GM18508 (cell line): Measurements from ENCODE around the gene TADA1.

Experiments
- ATAC-seq: cut with Tn5 transposase; IDR thresholded peaks from one replicate; pipeline ENCODE4 v1.9.1; 2021; ENCODE audit warnings: moderate number of reproducible peaks; ENCODE audit not compliant: insufficient read depth, unreplicated experiment

Gene TADA1, protein sequence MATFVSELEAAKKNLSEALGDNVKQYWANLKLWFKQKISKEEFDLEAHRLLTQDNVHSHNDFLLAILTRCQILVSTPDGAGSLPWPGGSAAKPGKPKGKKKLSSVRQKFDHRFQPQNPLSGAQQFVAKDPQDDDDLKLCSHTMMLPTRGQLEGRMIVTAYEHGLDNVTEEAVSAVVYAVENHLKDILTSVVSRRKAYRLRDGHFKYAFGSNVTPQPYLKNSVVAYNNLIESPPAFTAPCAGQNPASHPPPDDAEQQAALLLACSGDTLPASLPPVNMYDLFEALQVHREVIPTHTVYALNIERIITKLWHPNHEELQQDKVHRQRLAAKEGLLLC

DNA sequence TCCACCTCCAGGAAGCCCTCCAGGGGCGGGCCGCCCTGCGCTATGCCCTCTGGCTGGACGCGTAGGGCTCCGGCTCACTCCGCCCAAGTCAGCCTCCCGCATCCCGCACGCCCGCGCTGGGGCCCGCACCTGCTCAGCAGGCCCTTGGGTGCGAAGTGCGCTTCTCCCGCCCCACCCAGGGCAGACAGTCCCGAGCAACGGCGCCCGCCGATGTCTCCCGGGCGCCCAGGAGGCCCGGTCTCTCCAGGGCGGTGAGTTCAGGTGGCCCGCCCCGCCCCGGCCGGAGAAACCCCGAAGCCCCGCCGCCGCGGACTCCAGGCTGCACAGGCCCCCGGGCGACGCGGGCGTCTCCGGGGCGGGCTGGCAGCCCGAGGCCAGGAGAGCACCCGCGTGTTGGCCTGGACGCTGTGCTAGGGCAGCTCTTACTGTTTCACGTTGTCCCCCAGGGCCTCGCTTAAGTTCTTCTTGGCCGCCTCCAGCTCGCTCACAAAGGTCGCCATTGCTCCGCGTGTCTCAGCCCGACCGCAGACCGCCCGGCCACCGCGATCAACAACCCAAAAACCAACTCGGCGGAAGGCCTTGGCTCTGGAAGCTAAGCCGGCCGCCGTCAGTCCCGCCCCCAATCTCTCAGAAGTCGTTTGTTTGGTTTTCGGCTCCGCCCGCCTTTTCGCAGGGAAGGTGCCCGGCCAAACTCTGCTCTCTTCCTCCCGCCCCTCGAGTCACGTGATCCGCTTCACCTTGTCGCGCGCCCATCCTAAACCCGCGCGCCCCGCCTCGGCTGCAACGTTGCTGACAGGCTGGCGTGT, at the start of gene TADA1:
Gene TADA1 (minus strand): TSS at position 531 of the 806 bp plus-strand sequence. CDS start 31 bp downstream, at position 500.
- ATAC-seq = peak; percentile 87

DNA sequence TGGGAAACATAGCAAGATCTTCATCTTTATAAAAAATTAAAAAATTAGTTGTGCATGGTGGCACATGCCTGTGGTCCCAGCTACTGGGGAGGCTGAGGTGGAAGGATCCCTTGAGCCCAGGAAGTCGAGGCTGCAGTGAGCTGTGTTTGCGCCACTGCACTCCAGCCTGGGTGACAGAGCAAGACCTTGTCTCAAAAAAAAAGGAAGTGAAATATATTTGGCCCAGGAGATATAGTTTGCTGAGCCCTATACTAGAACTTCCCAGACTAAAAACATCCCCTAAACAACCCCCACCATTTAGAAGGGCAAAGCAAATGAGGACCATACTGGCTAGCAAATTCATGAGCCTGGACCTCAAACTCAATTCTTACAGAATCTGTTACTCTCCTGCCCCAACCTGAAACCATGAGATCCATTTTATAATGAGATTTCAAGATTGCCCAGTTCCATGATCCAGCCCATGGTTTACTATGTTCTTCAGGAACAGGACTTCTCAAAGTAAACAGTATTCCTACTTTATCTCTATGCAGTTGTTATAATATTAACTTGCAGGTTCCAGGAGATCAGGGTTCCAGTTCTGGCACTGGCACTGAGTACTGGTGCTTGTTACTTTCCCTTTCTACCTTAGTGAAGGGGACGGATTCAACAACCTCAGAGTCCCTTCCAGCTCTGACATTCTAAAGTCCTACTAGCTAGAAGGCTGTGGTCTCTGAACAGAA, 48.9 kb upstream of the TADA1 start:
- peak; percentile 61 for ATAC-seq

DNA sequence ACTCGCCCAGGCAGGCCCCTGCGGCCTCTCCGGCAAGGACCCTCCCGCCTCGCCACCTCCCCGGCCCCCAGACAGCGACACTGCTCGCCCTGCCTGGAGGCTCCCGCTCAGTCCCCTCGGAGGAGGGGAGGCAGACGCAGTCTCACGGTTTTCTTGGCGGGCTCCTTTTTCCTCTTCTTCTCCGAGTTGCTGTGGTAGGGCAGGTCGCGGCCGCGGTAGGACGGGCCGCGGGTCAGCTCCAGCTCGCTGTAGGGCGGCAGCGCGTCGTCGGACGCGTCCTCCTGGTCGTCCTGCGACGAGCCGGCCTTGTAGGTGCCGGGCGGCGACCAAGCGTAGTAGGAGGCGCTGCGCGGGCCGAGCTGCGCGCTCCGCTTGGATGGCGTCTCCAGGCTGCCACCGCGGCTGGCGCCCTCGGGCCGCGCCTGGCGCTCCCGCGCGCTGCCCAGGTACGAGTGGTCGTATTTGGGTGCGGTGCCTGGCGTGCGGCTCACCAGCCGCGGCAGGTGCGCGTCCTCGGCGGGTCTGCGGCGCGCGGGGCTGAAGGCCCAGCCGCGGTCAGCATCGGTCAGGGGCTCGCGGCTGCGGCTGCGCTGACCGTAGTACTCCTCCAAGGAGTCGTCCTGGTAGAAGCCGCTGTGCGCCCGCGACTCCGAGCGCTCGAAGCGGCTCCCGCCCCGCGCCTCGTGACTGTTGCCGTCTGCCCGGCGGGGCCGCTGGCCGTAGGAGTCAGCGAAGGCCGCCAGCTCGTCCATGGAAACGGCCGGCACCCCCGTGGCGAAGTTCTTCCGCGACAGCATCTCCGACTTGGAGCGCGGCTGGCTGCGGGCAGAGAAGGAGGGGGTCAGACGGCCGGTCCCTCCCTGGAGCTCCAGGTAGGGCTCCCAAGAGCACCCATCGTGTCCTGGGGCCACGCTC, 44.8 kb upstream of the TADA1 start:
- ATAC-seq = no peak

DNA sequence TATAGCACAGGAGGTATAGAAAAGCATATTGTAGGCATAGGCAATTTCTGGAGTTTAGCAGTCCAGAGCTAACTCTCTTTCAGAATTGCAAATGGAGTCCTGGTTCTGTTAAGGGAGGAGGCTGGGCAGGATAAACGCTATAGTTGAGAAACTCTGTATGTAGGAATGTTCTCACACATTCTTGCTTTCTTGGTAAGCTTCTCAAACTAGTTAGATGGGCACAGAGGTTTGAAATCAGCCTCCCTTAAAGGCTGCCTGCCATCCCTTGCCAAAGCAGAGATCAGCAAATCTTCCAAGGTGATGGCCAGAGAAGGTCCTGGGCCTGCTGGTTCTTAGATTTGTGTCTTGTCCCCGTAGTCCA, 42.9 kb upstream of the TADA1 start:
- ATAC-seq = no peak

DNA sequence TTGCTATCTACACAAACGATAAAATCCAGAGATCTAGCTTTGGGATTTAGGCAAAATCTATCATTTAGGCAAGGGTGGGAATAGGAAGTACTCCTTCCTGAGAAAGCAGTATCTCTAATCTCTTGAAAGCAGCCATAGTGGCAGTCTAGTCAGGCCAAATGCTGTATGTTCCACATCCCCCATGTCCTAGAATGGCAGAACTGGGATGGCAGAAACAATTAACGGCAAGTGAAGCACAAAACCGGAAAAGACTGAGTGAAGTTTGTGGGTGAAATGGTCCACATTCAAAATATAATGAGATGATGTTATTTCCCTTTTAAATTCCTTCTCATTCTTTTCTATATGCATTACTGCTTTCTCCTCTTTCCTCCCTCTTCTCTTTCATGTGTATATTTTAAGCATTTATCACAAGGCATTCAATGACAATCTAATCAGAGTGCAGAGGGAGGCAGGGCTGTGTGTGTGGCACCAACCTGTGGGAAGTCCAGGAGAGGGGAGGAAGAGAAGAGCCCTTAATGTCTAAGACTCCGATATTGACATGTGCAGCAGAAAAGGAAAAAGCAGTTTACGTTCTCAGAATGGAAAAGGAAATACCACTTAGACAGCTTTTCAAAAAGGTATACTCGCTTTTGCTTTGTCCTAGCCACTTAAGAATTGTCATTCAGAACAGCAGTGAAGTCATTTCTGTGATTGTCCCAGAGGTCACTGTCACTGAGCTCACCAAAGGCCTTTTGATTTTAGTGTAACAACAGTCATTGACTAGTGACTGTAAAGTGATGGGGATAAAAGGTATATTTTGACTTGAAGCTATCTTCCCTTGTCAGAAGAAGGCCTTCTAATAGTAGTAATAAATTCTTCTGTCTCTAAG, 42.3 kb upstream of the TADA1 start:
- ATAC-seq = no peak

DNA sequence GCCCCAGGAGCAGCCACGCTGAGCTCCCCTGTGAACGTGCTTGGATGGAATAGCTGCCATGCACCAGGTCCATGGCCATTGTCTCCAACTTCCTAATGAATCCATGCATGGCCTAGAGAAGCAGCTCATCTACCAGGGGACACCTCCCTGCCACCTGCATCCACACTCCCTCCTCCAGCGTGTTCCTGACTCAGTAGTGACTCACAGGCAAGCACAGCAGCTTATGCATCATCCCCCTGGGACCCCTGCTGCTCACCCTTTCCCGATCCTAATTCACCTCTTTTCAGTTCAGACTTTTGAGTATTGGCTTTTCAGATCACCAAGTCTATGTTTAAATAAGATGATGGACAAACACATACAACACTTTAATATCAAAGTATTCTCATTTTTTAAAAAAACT, 39.9 kb upstream of the TADA1 start:
- no peak for ATAC-seq

DNA sequence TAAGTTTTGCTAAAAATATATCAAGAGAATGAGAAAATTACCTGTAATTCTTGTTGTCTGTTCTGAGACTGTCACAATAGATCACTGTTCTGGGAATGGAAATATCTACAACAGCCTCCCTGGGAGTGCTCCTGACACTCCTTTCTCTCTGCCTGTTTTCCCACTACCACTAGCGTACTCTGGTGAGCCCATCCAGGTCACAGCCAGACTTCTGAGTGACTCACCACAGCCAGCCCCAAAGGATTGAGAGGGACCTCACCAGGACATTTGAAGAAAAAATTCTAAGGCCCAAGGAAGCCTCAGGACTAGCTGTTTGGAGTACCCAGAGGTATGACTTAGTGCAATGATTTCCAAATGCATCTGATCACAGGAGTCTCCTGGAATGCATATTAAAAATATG, 39.0 kb upstream of the TADA1 start:
- ATAC-seq = no peak

DNA sequence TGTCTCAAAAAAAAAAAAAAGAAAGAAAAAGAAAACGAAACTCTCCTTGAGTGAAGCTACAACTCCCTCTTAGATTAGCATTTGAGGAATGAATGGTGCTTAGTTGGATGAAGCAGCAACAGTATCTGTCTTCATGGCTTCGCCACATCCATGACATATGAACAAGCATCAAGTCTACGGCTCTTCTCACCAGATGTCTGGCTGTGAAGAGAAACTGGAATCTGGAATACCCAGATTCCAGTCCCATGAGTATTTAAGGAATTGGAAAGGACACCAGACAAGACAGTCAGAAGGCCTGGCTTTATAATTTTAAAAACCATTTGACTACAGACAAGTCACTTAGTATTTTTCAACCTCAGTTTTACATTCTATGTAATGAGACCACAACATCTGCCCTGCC, 38.0 kb upstream of the TADA1 start:
- ATAC-seq = no peak

DNA sequence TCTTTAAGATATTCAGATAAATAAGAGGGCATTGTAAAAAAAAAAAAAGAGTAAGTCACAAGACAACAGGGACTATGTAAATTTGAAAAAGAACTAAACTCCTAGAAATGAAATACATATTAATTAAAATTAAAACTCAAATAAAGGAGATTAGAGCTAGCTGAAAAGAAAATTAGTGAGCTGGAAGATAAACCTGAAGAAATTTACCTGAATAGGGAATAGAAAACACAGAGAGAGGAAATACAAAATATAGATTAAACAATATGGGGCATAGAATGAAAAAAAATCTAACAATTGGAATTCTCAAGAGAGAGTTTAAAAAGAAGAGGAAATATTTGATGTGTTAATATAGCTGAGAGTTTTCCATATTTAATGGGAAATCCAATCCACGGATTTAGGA, 35.6 kb upstream of the TADA1 start:
- no peak for ATAC-seq

DNA sequence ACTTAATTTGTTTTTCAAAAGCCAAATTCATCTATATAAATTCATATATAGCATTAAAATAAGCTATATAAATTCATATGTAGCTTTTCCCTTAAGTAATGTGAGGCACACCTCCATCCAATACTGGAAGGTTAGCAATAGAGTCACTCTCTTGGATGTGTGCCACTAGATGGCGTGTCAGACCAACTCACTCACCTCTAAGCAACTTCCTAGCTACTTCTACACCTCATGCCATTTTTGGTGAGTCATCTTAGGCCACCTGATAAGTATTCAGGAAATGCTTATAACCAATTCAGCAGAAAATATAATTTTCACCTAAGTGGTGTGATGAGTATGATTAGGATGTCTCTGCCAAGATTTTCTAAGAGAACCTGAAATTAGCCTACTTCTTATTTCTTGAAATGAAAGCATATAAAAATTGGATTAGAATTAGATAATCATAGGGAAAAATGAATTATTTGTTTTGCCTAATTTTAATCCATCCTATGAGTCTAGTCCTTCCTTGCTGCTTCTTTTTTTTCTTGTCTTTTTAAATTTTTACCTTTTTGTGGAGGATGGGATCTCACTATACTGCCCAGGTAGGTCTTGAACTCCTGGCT, 34.4 kb upstream of the TADA1 start:
- peak; percentile 93 for ATAC-seq

DNA sequence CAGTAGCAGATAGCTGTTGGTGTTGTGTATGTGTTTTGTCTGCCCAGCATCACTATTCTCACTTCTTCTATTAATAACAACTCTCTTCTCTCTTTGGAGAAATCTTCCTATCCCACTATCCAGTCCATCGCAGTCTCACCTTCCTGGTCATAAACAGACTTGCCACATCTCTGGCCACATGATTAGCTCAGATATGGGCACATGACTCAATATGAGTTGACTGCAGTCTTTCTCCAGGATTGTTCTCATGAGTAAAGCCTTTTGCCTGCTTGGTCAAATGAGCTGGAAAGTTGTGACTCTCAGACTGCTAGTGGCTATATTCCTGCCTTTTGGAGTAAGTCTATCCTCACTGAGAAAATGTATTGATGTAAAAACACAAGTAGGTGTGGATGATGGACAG, 32.9 kb upstream of the TADA1 start:
- no peak for ATAC-seq

DNA sequence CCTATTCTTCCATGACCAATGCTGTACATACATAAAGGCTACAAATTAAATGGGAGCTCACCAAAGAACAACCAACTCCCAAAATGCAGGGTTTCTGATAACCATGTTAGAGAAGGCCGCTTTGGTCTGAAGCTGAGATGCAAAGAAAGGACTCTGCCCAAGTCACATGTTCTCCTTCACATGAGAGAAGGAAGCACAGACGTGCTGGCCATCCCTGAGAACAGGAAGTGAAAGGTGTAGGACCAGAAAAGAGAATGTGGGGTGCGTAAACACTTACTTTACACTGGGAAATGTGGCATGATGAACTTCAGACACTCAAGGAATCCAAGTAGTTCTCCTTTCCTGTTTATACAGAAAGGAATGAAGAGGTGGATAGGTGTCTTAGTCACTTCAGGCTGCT, 31.7 kb upstream of the TADA1 start:
- no peak for ATAC-seq

DNA sequence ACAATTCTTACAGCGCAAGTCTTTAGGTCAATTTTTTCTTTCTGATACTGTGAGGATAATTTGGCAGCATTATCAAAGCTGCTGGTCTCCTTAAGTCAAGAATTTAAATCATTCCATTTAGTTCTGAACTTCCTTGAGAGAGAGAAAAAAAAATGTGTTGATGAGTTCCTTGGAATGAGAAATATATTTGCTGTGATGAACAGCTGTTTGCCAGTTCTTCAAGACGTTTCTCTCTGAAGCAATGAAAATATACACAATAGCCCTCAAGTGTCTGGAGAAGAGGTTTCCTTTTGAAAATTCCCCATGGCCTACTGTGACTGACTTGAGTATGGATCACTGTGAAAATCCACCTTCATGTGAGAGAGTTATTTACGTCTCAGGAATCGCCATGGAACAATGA, 31.0 kb upstream of the TADA1 start:
- no peak for ATAC-seq

DNA sequence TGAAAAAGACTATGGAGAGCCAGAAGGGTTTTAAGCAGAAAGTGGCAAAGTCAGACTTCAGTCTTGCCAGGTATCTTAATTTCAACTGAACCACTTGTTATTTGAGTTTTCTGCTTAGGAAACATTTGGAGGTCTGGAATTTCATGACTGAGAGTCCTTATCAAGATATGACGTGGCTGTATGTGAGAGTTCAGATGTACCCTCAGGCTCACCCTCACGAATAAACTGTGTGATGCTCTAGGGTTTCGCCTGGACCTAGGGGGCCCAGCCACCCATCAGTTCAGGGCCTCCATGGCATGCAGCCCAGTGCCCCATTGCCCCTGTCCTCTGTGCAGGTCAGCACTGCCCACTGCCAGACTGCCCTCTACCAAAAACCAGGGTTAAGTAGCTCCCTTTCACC, 30.6 kb upstream of the TADA1 start:
- ATAC-seq = no peak

DNA sequence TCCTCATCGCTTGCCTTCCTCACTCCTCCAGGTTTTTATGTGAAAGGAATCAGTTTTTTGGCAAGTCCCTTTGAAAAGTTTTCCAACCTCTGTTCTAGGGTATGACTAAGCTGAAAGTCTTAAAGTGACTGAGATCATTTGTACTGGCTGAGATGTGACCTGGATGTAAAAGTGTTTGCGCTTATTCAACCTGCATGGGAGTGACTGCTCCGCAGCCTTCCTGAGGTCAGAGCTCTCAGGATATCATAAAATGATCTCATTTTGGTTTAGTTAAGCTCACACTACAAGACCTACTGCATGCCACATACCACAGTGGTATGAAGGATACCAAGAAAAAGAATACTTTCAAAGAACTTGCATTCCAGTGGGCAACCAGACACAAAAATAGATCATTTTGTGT, 29.8 kb upstream of the TADA1 start:
- ATAC-seq = no peak

DNA sequence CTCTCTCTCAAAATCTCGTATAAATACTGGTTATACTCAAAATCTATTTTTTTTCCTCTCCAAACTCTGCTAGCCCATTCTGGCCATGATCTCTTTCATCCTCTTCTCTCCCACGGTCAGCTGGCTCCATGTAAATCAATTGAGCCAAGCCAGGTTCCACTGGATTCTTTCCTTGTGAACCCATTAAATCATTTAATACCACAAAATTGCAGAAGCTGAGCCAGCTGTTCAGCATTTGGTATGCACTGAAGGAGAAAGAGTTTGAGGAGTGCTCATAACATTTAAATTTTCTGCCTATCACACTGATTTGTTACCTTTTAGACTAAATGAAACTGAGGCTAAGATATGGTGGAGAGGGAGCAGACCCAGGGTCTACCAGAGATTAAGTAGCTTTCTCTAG, 29.1 kb upstream of the TADA1 start:
- ATAC-seq = no peak

DNA sequence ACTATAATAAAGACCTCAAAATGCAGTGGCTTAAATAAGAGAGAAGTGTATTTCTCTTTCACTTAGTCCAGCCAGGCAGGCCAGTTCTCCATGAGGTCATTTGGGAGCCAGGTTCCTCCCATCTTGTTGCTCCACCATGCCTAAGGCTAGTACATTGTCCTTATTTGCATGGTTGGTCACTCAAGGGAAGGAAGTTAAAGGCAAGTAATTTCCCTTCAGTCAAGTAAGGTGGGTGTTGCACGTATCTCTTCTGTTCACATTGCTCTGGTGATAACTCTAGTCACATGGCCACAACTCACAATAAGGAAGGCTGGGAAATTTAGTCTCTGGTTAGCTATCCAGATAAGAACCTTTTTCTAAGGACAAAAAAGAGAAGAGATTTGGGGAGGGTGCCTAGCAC, 27.2 kb upstream of the TADA1 start:
- ATAC-seq = no peak

DNA sequence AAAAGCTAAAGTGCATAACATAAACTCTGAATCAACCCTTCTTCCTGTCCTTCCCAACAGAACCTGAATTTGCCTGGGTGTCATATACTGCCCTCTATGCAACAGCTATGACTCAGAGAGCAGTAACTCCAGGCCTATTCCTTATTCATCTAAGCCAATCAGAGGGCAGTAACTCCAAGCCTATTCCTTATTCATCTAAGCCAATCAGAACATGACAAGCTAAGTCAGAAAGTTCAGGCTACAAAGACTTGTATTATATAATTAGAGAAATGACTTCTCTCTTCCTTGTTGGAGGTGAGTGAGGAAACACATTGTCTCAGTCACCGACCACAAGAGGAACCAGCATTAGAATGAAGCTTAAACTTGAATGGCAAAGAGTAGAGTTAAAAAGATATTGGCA, 26.2 kb upstream of the TADA1 start:
- no peak for ATAC-seq

DNA sequence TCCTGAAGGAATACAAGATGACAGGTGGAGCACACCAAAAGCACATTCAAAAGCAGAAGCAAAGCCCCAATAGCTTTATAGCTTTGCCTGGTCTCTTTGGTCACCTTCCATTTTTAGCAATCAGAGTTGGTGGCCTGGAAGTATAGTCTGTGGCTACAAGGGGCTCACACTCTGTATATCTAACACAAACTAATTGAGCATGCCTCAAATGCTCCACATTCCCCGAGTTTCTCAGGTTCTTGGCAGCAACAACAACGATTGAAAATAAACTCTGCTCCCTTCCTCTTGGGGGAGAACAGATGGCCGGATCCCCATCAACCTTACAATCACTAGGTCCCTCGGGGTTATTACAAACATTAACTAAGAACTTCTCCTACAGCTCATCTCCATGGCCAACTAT, 24.9 kb upstream of the TADA1 start:
- no peak for ATAC-seq
